ENCODE measurements around the gene PLSCR2. TPM values are rescaled to one million over a fixed set of nuclear protein-coding genes. Genes with fewer than 3 reads are reported as not detected.

PLSCR2 gene
- total and polyA plus RNA-seq, 2 of the 8 experiments (the other 6 are each of a cell fraction or from before 2014, with no cell fraction given), result not detected

GRCh38 chr3:146469150-146470017 is at the start of gene PLSCR2 (continued):
- peak; percentile 54 for TF ChIP-seq KDM4A (IDR thresholded peaks at IDR 0.05; ENCODE audit: low read depth, low read length, severe bottlenecking)
- no peak for TF ChIP-seq CBX5 (IDR thresholded peaks at IDR 0.05; ENCODE audit: low read depth, low read length)
- TF ChIP-seq BACH1 (IDR thresholded peaks at IDR 0.05; ENCODE audit: low read length), result no peak
- TF ChIP-seq TBP (IDR thresholded peaks at IDR 0.05; ENCODE audit: low read depth, low read length), result peak; percentile 36; the same call in 1 of the 2 replicates
- no peak for TF ChIP-seq SUZ12 (IDR thresholded peaks at IDR 0.05; ENCODE audit: low read length)
- peak; percentile 77 for TF ChIP-seq TAF1 (IDR thresholded peaks at IDR 0.05; ENCODE audit: low read depth, low read length)
- peak in 1 of 2 experiments; percentile 85; a peak in 2 of 3 replicates for TF ChIP-seq POLR2A (IDR thresholded peaks at IDR 0.05; ENCODE audit: control extremely low read depth in 1 of 2, low read depth in 2 of 2, low read length in 2 of 2)
- TF ChIP-seq MAFK (IDR thresholded peaks at IDR 0.05; ENCODE audit: low read depth, low read length), result no peak
- no peak for TF ChIP-seq RFX5 (IDR thresholded peaks at IDR 0.05; ENCODE audit: borderline replicate concordance, low read depth, low read length)
- no peak for TF ChIP-seq RNF2 (IDR thresholded peaks at IDR 0.05; ENCODE audit: borderline replicate concordance, low read depth, low read length, missing control alignments, poor library complexity, severe bottlenecking)
- no peak for TF ChIP-seq JUN (IDR thresholded peaks at IDR 0.05; ENCODE audit: low read depth, low read length)
- no peak for TF ChIP-seq USF2 (IDR thresholded peaks at IDR 0.05; ENCODE audit: low read length)
- no peak for TF ChIP-seq SAP30 (IDR thresholded peaks at IDR 0.05; ENCODE audit: insufficient read depth, insufficient replicate concordance, low read length)
- TF ChIP-seq RXRA (IDR thresholded peaks at IDR 0.05; ENCODE audit: insufficient read depth, low read depth, low read length), result no peak
- TF ChIP-seq ZNF274 (IDR thresholded peaks at IDR 0.05; ENCODE audit: borderline replicate concordance, extremely low read depth, low read length), result no peak
- TF ChIP-seq CTCF (IDR thresholded peaks at IDR 0.05; ENCODE audit: control extremely low read depth in 1 of 3, insufficient read depth in 1 of 3, low read depth in 1 of 3, low read length in 3 of 3), result no peak
- TF ChIP-seq KDM1A (IDR thresholded peaks at IDR 0.05; ENCODE audit: borderline replicate concordance, low read length), result no peak
- TF ChIP-seq SP2 (IDR thresholded peaks at IDR 0.05; ENCODE audit: low read length), result no peak
- TF ChIP-seq JUND (IDR thresholded peaks at IDR 0.05; ENCODE audit: low read length), result no peak
- TF ChIP-seq GTF2F1 (IDR thresholded peaks at IDR 0.05; ENCODE audit: borderline replicate concordance, low read depth, low read length), result no peak
